Heart left ventricle (tissue), 16 donors: ENCODE results near the gene PCOLCE2. TPM values are rescaled to one million over a fixed set of nuclear protein-coding genes. Genes with fewer than 3 reads are reported as not detected.
A peak's percentile ranks its signal among the peaks of the same experiment; 100 is the strongest.

ENCODE experiments used
- ATAC-seq, 4 donors: fragments of 200-7000 bp; cut with Tn5 transposase; one replicate each; pipeline ENCODE4 v1.9.1; 2020 to 2022; ENCODE audit warnings: moderate library complexity in 4 of 4, mild to moderate bottlenecking in 3 of 4, moderate number of reproducible peaks in 1 of 4
- DNase-seq, 5 donors: peaks; one replicate each; pipeline ENCODE4 v3.0.0-alpha.2; 2020
- H3K27ac ChIP-seq, 12 donors: fragments of 200-600 bp; sonication (generic) in 4 of 12; one replicate each; pipeline versions ENCODE4 v1.5.0 to v1.8.0; 2016 to 2022; ENCODE audit warnings: mild to moderate bottlenecking in 2 of 12
- H3K27me3 ChIP-seq, 9 donors: fragments of 200-600 bp; sonication (generic) in 2 of 9; one replicate each; pipeline versions ENCODE4 v1.5.1 to v1.8.0; 2016 to 2022; ENCODE audit warnings: mild to moderate bottlenecking in 3 of 9
- H3K36me3 ChIP-seq, 9 donors: fragments of 200-600 bp; sonication (generic) in 2 of 9; one replicate each; pipeline versions ENCODE4 v1.5.0 to v1.8.0; 2018 to 2022; ENCODE audit warnings: mild to moderate bottlenecking in 2 of 9
- H3K4me1 ChIP-seq, 12 donors: fragments of 200-600 bp; sonication (generic) in 4 of 12; one replicate each; pipeline versions ENCODE4 v1.5.0 to v1.8.0; 2016 to 2022; ENCODE audit warnings: mild to moderate bottlenecking in 3 of 12
- H3K4me3 ChIP-seq, 12 donors: fragments of 200-600 bp; sonication (generic) in 4 of 12; one replicate each; pipeline versions ENCODE4 v1.5.0 to v1.8.0; 2017 to 2022; ENCODE audit warnings: mild to moderate bottlenecking in 9 of 12, moderate library complexity in 4 of 12
- H3K9me3 ChIP-seq, 12 donors: fragments of 200-600 bp; sonication (generic) in 4 of 12; one replicate each; pipeline versions ENCODE4 v1.5.0 to v1.8.0; 2016 to 2022; ENCODE audit warnings: mild to moderate bottlenecking in 1 of 12
- CTCF ChIP-seq, 12 donors: fragments of 200-600 bp; sonication (generic) in 4 of 12; IDR thresholded peaks; one replicate each; pipeline versions ENCODE4 v1.5.0 to v1.8.0; 2018 to 2022; ENCODE audit warnings: antibody characterized with exemption in 12 of 12, mild to moderate bottlenecking in 5 of 12
- POLR2A ChIP-seq, 2 donors: fragments of 450-650 bp; IDR thresholded peaks; one replicate each; pipeline ENCODE4 v1.6.1; 2017; ENCODE audit warnings: antibody characterized with exemption in 2 of 2, mild to moderate bottlenecking in 2 of 2, moderate library complexity in 2 of 2
- WGBS, 4 donors: extraction: QIAGEN DNeasy Blood & Tissue Kit in 2 of 4; methylation state at CpG; one replicate each; pipeline versions ENCODE4 v1.1.5 to v1.1.7; 2013 to 2018; 5-methylcytosine and 5-hydroxymethylcytosine counted together
- intact Hi-C, 10 donors: fragments of 100-400 bp; cut with DNase I; formaldehyde crosslinking; loops; one replicate each; pipeline versions ENCODE4 v1.11.1 to v1.14.2; 2022
- polyA plus RNA-seq, 2 donors: library from polyadenylated mRNA; stranded (reverse); fragments of 200-250 nt; gene quantifications; one replicate each; pipeline ENCODE4 v1.2.3, GENCODE V29; 2013
- total RNA-seq, 9 donors: library from RNA; depleted of rRNA in 2 of 9; stranded (reverse); fragments of >200 nt in 2 of 9; fragmentation: NEBNext Ultra II Directional in 3 of 9; extraction: Animal tissue kit (Norgen Biotek cat#: 25700) in 3 of 9; gene quantifications; one replicate each; pipeline versions ENCODE4 v1.1.0 to v1.2.4, GENCODE V29; 2016 to 2023
- donor health status: ischemic (EF 13 %, LVEDD 7.1; RV severe dilation, severe dysfunction).
- donor health status: healthy with polysubstance abuse.
- donor health status: DM: no; HTN: yes; CAD: no.
- donor health status: DM: no; HTN: no; CAD: no.
- donor health status: ischemic (EF 25% LVEDD 6.9; RV normal size, moderate dysfunction).
- donor health status: ischemic (EF 25% LVEDD 5.7; RV mildly dilated, moderate dysfunction).
- donor health status: healthy.
- donor health status: DM: yes; HTN: yes; CAD: no.
- donor health status: ischemic (EF 35%, LVEDD 5.7; RV mildly dilated, moderate dysfunction).
- donor health status: nonischemic (EF 11% LVEDD 7.7; RV severe dilation, severe dysfunction).
- donor health status: DM: yes; HTN: yes; CAD: no.
- donor health status: PGD.
- donor health status: ischemic (EF 29% LVEDD 5.4; RV normal size, mild dysfunction).
- donor health status: nonischemic (EF 23%, LVEDD 6.1; RV moderate dilation, normal function).

Gene PCOLCE2
- total and polyA plus RNA-seq, 11 donors = 47.5 to 152 (median 66.7) TPM

GRCh38 chr3:142844339-142844977 lies 44.4 kb downstream of the PCOLCE2 start:
- Histone ChIP-seq H3K36me3 (peaks cover 0 to 15% (median 0%) of the 10 kb centered on the region in 9 donors), H3K9me3 (no peaks in the 10 kb centered on the region), H3K4me3 (no peak overlapping the region), H3K4me1 (peaks cover 0 to 13% (median 4%) of the 10 kb centered on the region in 12 donors), H3K27ac (no peak overlapping the region), H3K27me3 (no peaks in the 10 kb centered on the region)
- DNase-seq (no peak), ATAC-seq (no peak)
- 61 to 69% (median 64%) methylated on average over 4 of the region's 4 CpGs for WGBS, 4 donors
- intact Hi-C loops = loop anchor here in 1 of 10 donors (5.0 kb wide), 1 partner anchor 148 kb away; no protein-coding TSS in a partner anchor
- TF ChIP-seq POLR2A (IDR thresholded peaks at IDR 0.05) (no peak), CTCF (IDR thresholded peaks at IDR 0.05) (peak in 8 of 12 donors; percentile 20 to 48 (median 36))

GRCh38 chr3:142839831-142840230 lies 49.1 kb downstream of the PCOLCE2 start:
- H3K4me1 ChIP-seq = peaks cover 0 to 4% (median 0%) of the 10 kb centered on the region in 12 donors
- 52 to 69% (median 57%) methylated on average over 2 of the region's 2 CpGs for WGBS, 4 donors
- no peaks in the 10 kb centered on the region for H3K9me3 ChIP-seq
- DNase-seq (no peak), ATAC-seq (no peak)
- peaks cover 0 to 30% (median 0%) of the 10 kb centered on the region in 9 donors for H3K36me3 ChIP-seq
- no peak overlapping the region for H3K4me3 ChIP-seq
- TF ChIP-seq CTCF (IDR thresholded peaks at IDR 0.05) (no peak), POLR2A (IDR thresholded peaks at IDR 0.05) (no peak)
- intact Hi-C loops = loop anchor here in 2 of 10 donors (5.0 to 10.0 kb wide), 3 partner anchors 95 to 255 kb away; no protein-coding TSS in a partner anchor
- H3K27me3 ChIP-seq = no peaks in the 10 kb centered on the region
- H3K27ac ChIP-seq = no peak overlapping the region

GRCh38 chr3:142837526-142837925 lies 51.4 kb downstream of the PCOLCE2 start:
- intact Hi-C loops = loop anchor here in 2 of 10 donors (10.0 kb wide), 2 partner anchors 97 to 253 kb away; no protein-coding TSS in a partner anchor
- no peak for TF ChIP-seq POLR2A (IDR thresholded peaks at IDR 0.05)
- no peak for TF ChIP-seq CTCF (IDR thresholded peaks at IDR 0.05)
- no peak overlapping the region for H3K4me3 ChIP-seq
- DNase-seq (no peak), ATAC-seq (no peak)
- H3K27me3 ChIP-seq = no peaks in the 10 kb centered on the region
- H3K9me3 ChIP-seq = no peaks in the 10 kb centered on the region
- 90 to 100% (median 91%) methylated on average over 1 of the region's 1 CpG for WGBS, 4 donors
- H3K27ac ChIP-seq = no peak overlapping the region
- H3K4me1 ChIP-seq = peaks cover 0 to 4% (median 0%) of the 10 kb centered on the region in 12 donors
- peaks cover 0 to 36% (median 0%) of the 10 kb centered on the region in 9 donors for H3K36me3 ChIP-seq

GRCh38 chr3:142828703-142829305 lies 60.1 kb downstream of the PCOLCE2 start:
- intact Hi-C loops = loop anchor here (1.0 to 10.0 kb wide), 8 partner anchors 162 to 244 kb away; partner anchors contain the start of gene PLS1 (in 1 of the 10)

More at GRCh38 chr3:142828703-142829305, 60.1 kb downstream of the PCOLCE2 start:
- H3K27me3 ChIP-seq = no peaks in the 10 kb centered on the region
- peaks cover 0 to 5% (median 0%) of the 10 kb centered on the region in 12 donors for H3K4me1 ChIP-seq
- no peak overlapping the region for H3K4me3 ChIP-seq
- no peaks in the 10 kb centered on the region for H3K9me3 ChIP-seq
- TF ChIP-seq POLR2A (IDR thresholded peaks at IDR 0.05) = no peak
- peak; percentile 74 to 84 (median 80) for TF ChIP-seq CTCF (IDR thresholded peaks at IDR 0.05)
- DNase-seq (peak; percentile 67 to 87 (median 75)), ATAC-seq (peak; percentile 78 to 97 (median 96))
- 23 to 28% (median 24%) methylated on average over 9 of the region's 9 CpGs for WGBS, 4 donors
- peaks cover 0 to 21% (median 0%) of the 10 kb centered on the region in 9 donors for H3K36me3 ChIP-seq
- no peak overlapping the region for H3K27ac ChIP-seq
